SKM-1 (cell line): Measurements from ENCODE around the gene OR56A1.

Experiments used
- DNase-seq: peaks from one replicate; lab custom pipeline; 2025; ENCODE audit not compliant: unreplicated experiment; lab: John Stamatoyannopoulos, UW

The OR56A1 gene

GRCh38 chr11:5992150-5992549 lies 38.4 kb downstream of the OR56A1 start:
- no peak for DNase-seq

GRCh38 chr11:5989203-5989602 lies 41.4 kb downstream of the OR56A1 start:
- DNase-seq, result no peak

- DNase-seq, result no peak
Measured at GRCh38 chr11:5986885-5987284, 43.7 kb downstream of the OR56A1 start, which contains the start of gene OR52L1. Gene OR52L1 (minus strand): TSS chr11:5986985. CDS start chr11:5986930, 55 bp downstream.

- no peak for DNase-seq
Measured at GRCh38 chr11:5983443-5983842, 47.1 kb downstream of the OR56A1 start.

GRCh38 chr11:5973530-5973929 lies 57.0 kb downstream of the OR56A1 start:
- DNase-seq, result no peak
